Neural cell (in vitro differentiated cells): ENCODE results near the gene CNTN6. TPM values are rescaled to one million over a fixed set of nuclear protein-coding genes. Genes with fewer than 3 reads are reported as not detected.

Experiments
- H2AFZ ChIP-seq: fragments of 200-600, 300-800 bp; sonication (generic), shearing (Covaris generic); 2 replicates; pipeline ENCODE4 v1.6.0; 2014; ENCODE audit warnings: low read depth, mild to moderate bottlenecking, antibody characterized with exemption, low read length, moderate library complexity
- H3F3A ChIP-seq: fragments of 200-600 bp; shearing (Covaris generic); 2 replicates; pipeline ENCODE4 v1.6.1; 2016; ENCODE audit warnings: mild to moderate bottlenecking, moderate library complexity, mixed read lengths, antibody characterized with exemption, low read length; ENCODE audit not compliant: insufficient read depth, poor library complexity, severe bottlenecking
- H3K27ac ChIP-seq: fragments of 200-600, 300-800 bp; sonication (generic), shearing (Covaris generic); 2 replicates; pipeline ENCODE4 v1.5.1; 2014; ENCODE audit warnings: mild to moderate bottlenecking, low read length, moderate library complexity
- H3K27me3 ChIP-seq: fragments of 300-800, 200-600 bp; sonication (generic), shearing (Covaris generic); 2 replicates; pipeline ENCODE4 v1.6.0; 2014; ENCODE audit warnings: mild to moderate bottlenecking, low read depth, low read length, moderate library complexity; ENCODE audit not compliant: insufficient read depth
- H3K36me3 ChIP-seq: fragments of 300-800, 200-600 bp; sonication (generic), shearing (Covaris generic); 2 replicates; pipeline ENCODE4 v1.5.1; 2014; ENCODE audit warnings: mild to moderate bottlenecking, antibody characterized with exemption, low read length, moderate library complexity; ENCODE audit not compliant: insufficient read depth
- H3K4me2 ChIP-seq: fragments of 300-800, 200-600 bp; sonication (generic), shearing (Covaris generic); 2 replicates; pipeline ENCODE4 v1.6.0; 2014; ENCODE audit warnings: mild to moderate bottlenecking, low read length
- H3K4me3 ChIP-seq: fragments of 300-800, 200-600 bp; sonication (generic), shearing (Covaris generic); 2 replicates; pipeline ENCODE4 v1.5.1; 2014; ENCODE audit warnings: mild to moderate bottlenecking, low read length, moderate library complexity
- H3K79me2 ChIP-seq: fragments of 200-600 bp; shearing (Covaris generic); replicated peaks from 2 replicates; pipeline ENCODE4 v1.6.0; 2014; ENCODE audit warnings: mild to moderate bottlenecking, low read length, moderate library complexity; ENCODE audit not compliant: insufficient read depth
- H3K9ac ChIP-seq: fragments of 300-800, 200-600 bp; sonication (generic), shearing (Covaris generic); 2 replicates; pipeline ENCODE4 v1.6.1; 2016; ENCODE audit warnings: mild to moderate bottlenecking, low read length, mixed read lengths
- H3K9me2 ChIP-seq: fragments of 200-600 bp; shearing (Covaris generic); 2 replicates; pipeline ENCODE4 v1.6.1; 2016; ENCODE audit warnings: mild to moderate bottlenecking, low read length, mixed read lengths; ENCODE audit not compliant: insufficient read depth
- H3K9me3 ChIP-seq: fragments of 200-600, 300-800 bp; sonication (generic), shearing (Covaris generic); 2 replicates; pipeline ENCODE4 v1.6.1; 2016; ENCODE audit warnings: mild to moderate bottlenecking, mixed run types, low read length, moderate library complexity, mixed read lengths
- H4K20me1 ChIP-seq: fragments of 200-600 bp; shearing (Covaris generic); 2 replicates; pipeline ENCODE4 v1.6.1; 2016; ENCODE audit warnings: mild to moderate bottlenecking, mixed run types; ENCODE audit not compliant: insufficient read depth
- CTCF ChIP-seq: fragments of 450-650 bp; IDR thresholded peaks from 2 replicates; pipeline ENCODE4 v1.5.1; 2014; ENCODE audit warnings: antibody characterized with exemption, mild to moderate bottlenecking, moderate library complexity; ENCODE audit not compliant: poor library complexity, severe bottlenecking
- EP300 ChIP-seq: fragments of 450-650 bp; conservative IDR thresholded peaks from 2 replicates; pipeline ENCODE4 v1.6.1; 2014; ENCODE audit warnings: antibody characterized with exemption, mild to moderate bottlenecking, moderate library complexity; ENCODE audit not compliant: poor library complexity, severe bottlenecking
- EZH2 ChIP-seq: fragments of 200-600, 300-800 bp; shearing (Covaris generic), sonication (generic); IDR thresholded peaks from 2 replicates; pipeline ENCODE4 v1.6.1; 2014; ENCODE audit warnings: antibody characterized with exemption, low read length, borderline replicate concordance, mild to moderate bottlenecking; ENCODE audit not compliant: insufficient read depth, poor library complexity, severe bottlenecking
- MXI1 ChIP-seq: fragments of 450-650 bp; conservative IDR thresholded peaks from 2 replicates; pipeline ENCODE4 v1.6.1; 2014; ENCODE audit warnings: antibody characterized with exemption, mild to moderate bottlenecking; ENCODE audit not compliant: poor library complexity, severe bottlenecking
- POLR2AphosphoS5 ChIP-seq: IDR thresholded peaks from 2 replicates; pipeline ENCODE4 v1.6.1; 2012
- RAD21 ChIP-seq: fragments of 450-650 bp; conservative IDR thresholded peaks from 2 replicates; pipeline ENCODE4 v1.6.1; 2014; ENCODE audit warnings: antibody characterized with exemption, mild to moderate bottlenecking, moderate library complexity
- REST ChIP-seq: IDR thresholded peaks from 2 replicates; pipeline ENCODE4 v1.6.1; 2012; ENCODE audit warnings: borderline replicate concordance
- SMC3 ChIP-seq: fragments of 450-650 bp; conservative IDR thresholded peaks from 2 replicates; pipeline ENCODE4 v1.6.1; 2014; ENCODE audit warnings: antibody characterized with exemption, mild to moderate bottlenecking, moderate library complexity; ENCODE audit not compliant: poor library complexity
- TAF1 ChIP-seq: IDR thresholded peaks from 2 replicates; pipeline ENCODE4 v1.6.1; 2012; ENCODE audit warnings: low read depth
- polyA plus RNA-seq: library from polyadenylated mRNA; depleted of rRNA; stranded (reverse); fragments of >200 nt; gene quantifications from 2 replicates; pipeline ENCODE4 v1.2.3, GENCODE V29; 2014

CNTN6 gene
- polyA plus RNA-seq, 1 donor from 2014 or later = 1.8 TPM

GRCh38 chr3:1269808-1270207 is 177.0 kb downstream of the CNTN6 start:
- Histone ChIP-seq H3K79me2 (no peaks in the 10 kb centered on the region), H3K4me3 (no peak overlapping the region), H3K27ac (no peak overlapping the region), H3K4me2 (no peak overlapping the region), H3F3A (no peaks in the 10 kb centered on the region), H3K9ac (no peak overlapping the region), H2AFZ (no peak overlapping the region), H3K9me2 (no peaks in the 10 kb centered on the region), H3K27me3 (no peaks in the 10 kb centered on the region), H4K20me1 (no peaks in the 10 kb centered on the region), H3K9me3 (no peaks in the 10 kb centered on the region), H3K36me3 (no peaks in the 10 kb centered on the region)
- TF ChIP-seq RAD21 (no peak), EZH2 (no peak), TAF1 (no peak), SMC3 (no peak), REST (no peak), CTCF (no peak), EP300 (no peak), MXI1 (no peak), POLR2AphosphoS5 (no peak)

GRCh38 chr3:1272546-1273265 is 179.9 kb downstream of the CNTN6 start:
- no peaks in the 10 kb centered on the region for H3K9me3 ChIP-seq
- H3K9ac ChIP-seq = no peak overlapping the region
- no peaks in the 10 kb centered on the region for H3F3A ChIP-seq
- H2AFZ ChIP-seq = no peak overlapping the region
- no peaks in the 10 kb centered on the region for H3K9me2 ChIP-seq
- H3K27ac ChIP-seq = no peak overlapping the region
- no peaks in the 10 kb centered on the region for H3K79me2 ChIP-seq
- H3K4me2 ChIP-seq = peak overlapping the region; percentile 24
- no peaks in the 10 kb centered on the region for H4K20me1 ChIP-seq
- no peak overlapping the region for H3K4me3 ChIP-seq
- no peaks in the 10 kb centered on the region for H3K27me3 ChIP-seq
- H3K36me3 ChIP-seq = no peaks in the 10 kb centered on the region
- TF ChIP-seq TAF1 (no peak), EZH2 (no peak), RAD21 (no peak), MXI1 (no peak)
